Natural killer cell (primary cell): ENCODE measurements around the gene COL4A1. TPM values are rescaled to one million over a fixed set of nuclear protein-coding genes. Genes with fewer than 3 reads are reported as not detected.

Source experiments
- ATAC-seq, 3 donors: fragments of 150-1000 bp in 2 of 3; fragments of 200-7000 bp in 1 of 3; cut with Tn5 transposase; 1 replicate in 1 of 3; 2 replicates in 2 of 3; pipeline ENCODE4 v1.10.0; 2021; ENCODE audit warnings: mild to moderate bottlenecking in 2 of 3, moderate library complexity in 2 of 3
- DNase-seq, 2 donors: peaks; one replicate each; pipeline versions ENCODE4 v3.0.0 to v3.0.0-alpha.2; 2013 to 2021; ENCODE audit warnings: mixed read lengths in 1 of 2
- H3K27ac ChIP-seq: one replicate; pipeline ENCODE4 v1.5.1; 2013; ENCODE audit warnings: mild to moderate bottlenecking, low read length
- H3K27me3 ChIP-seq: one replicate; pipeline ENCODE4 v1.6.1; 2013; ENCODE audit warnings: low read length; ENCODE audit not compliant: control insufficient read depth, insufficient read depth
- H3K36me3 ChIP-seq: one replicate; pipeline ENCODE4 v1.6.1; 2013; ENCODE audit warnings: low read length; ENCODE audit not compliant: control insufficient read depth, insufficient read depth
- H3K4me1 ChIP-seq: one replicate; pipeline ENCODE4 v1.6.1; 2013; ENCODE audit warnings: low read length; ENCODE audit not compliant: control insufficient read depth, insufficient read depth
- H3K4me3 ChIP-seq: one replicate; pipeline ENCODE4 v1.5.1; 2013; ENCODE audit warnings: low read length
- H3K9me3 ChIP-seq: one replicate; pipeline ENCODE4 v1.6.1; 2013; ENCODE audit warnings: low read length; ENCODE audit not compliant: control insufficient read depth, insufficient read depth
- H3K27ac Mint-ChIP-seq, 2 donors: one replicate each; pipeline ENCODE4 v1.8.0; 2022; ENCODE audit warnings: mild to moderate bottlenecking in 2 of 2, mixed read lengths in 2 of 2, moderate library complexity in 1 of 2
- H3K27me3 Mint-ChIP-seq, 2 donors: one replicate each; pipeline ENCODE4 v1.8.0; 2022; ENCODE audit warnings: low read depth in 2 of 2, mixed read lengths in 2 of 2
- H3K36me3 Mint-ChIP-seq: one replicate; pipeline ENCODE4 v1.8.0; 2022; ENCODE audit warnings: mixed read lengths
- H3K4me1 Mint-ChIP-seq, 2 donors: one replicate each; pipeline ENCODE4 v1.8.0; 2022; ENCODE audit warnings: mixed read lengths in 2 of 2
- H3K4me3 Mint-ChIP-seq: one replicate; pipeline ENCODE4 v1.8.0; 2022; ENCODE audit warnings: mild to moderate bottlenecking, moderate library complexity, mixed read lengths
- H3K9me3 Mint-ChIP-seq, 2 donors: one replicate each; pipeline ENCODE4 v1.8.0; 2022; ENCODE audit warnings: mixed read lengths in 2 of 2
- CTCF ChIP-seq: fragments of 200-600 bp; IDR thresholded peaks from one replicate; pipeline ENCODE4 v1.8.0; 2022; ENCODE audit warnings: antibody characterized with exemption
- WGBS: methylation state at CpG from one replicate; pipeline ENCODE4 v1.1.7; 2013; ENCODE audit warnings: missing lambda C conversion rate; ENCODE audit not compliant: insufficient coverage; 5-methylcytosine and 5-hydroxymethylcytosine counted together
- intact Hi-C: fragments of 100-400 bp; cut with micrococcal nuclease; formaldehyde crosslinking; loops from one replicate; pipeline ENCODE4 v1.14.2; 2022
- total RNA-seq, 4 donors: library from RNA; stranded (reverse); fragments of 120-200 nt in 1 of 4; gene quantifications; one replicate each; pipeline versions ENCODE4 v1.2.3 to v1.2.4, GENCODE V29; 2013 to 2022

COL4A1 gene
- total RNA-seq, 3 donors from 2014 or later (not counting 1 experiment from before 2014, with no cell fraction given) = not detected

GRCh38 chr13:110182003-110182402 lies 125.0 kb downstream of the COL4A1 start:
- no peak for TF ChIP-seq CTCF
- Histone ChIP-seq H3K4me1 (no peaks in the 10 kb centered on the region), H3K4me3 (no peak overlapping the region), H3K36me3 (no peaks in the 10 kb centered on the region), H3K9me3 (no peaks in the 10 kb centered on the region), H3K27ac (no peak overlapping the region), H3K27me3 (no peaks in the 10 kb centered on the region)
- ATAC-seq (no peak), DNase-seq (no peak)
- Mint-ChIP-seq H3K27ac (no peak overlapping the region), H3K27me3 (peaks cover 0 to under 1% of the 10 kb centered on the region in 2 donors), H3K4me1 (no peaks in the 10 kb centered on the region), H3K36me3 (no peaks in the 10 kb centered on the region), H3K4me3 (no peak overlapping the region), H3K9me3 (no peaks in the 10 kb centered on the region)
- intact Hi-C loops = no loop called here
- 89% methylated on average over 8 of the region's 11 CpGs for WGBS

- H3K9me3 ChIP-seq = no peaks in the 10 kb centered on the region
- DNase-seq = no peak
- no peaks in the 10 kb centered on the region for H3K36me3 Mint-ChIP-seq
- ATAC-seq = no peak
- intact Hi-C loops = no loop called here
- H3K4me1 ChIP-seq = no peaks in the 10 kb centered on the region
- H3K27ac ChIP-seq = no peak overlapping the region
- no peak overlapping the region for H3K4me3 ChIP-seq
- H3K27me3 ChIP-seq = no peaks in the 10 kb centered on the region
- no peak overlapping the region for H3K4me3 Mint-ChIP-seq
- H3K9me3 Mint-ChIP-seq = no peaks in the 10 kb centered on the region
- no peak for TF ChIP-seq CTCF
- 80% methylated on average over 1 of the region's 1 CpG for WGBS
- no peaks in the 10 kb centered on the region for H3K36me3 ChIP-seq
- H3K27ac Mint-ChIP-seq = no peak overlapping the region
- no peaks in the 10 kb centered on the region for H3K4me1 Mint-ChIP-seq
- H3K27me3 Mint-ChIP-seq = no peaks in the 10 kb centered on the region
Measured at GRCh38 chr13:110179857-110180147, 127.2 kb downstream of the COL4A1 start.

GRCh38 chr13:110179116-110179856 lies 127.7 kb downstream of the COL4A1 start:
- Histone ChIP-seq H3K27me3 (no peaks in the 10 kb centered on the region), H3K27ac (no peak overlapping the region), H3K4me1 (no peaks in the 10 kb centered on the region), H3K36me3 (no peaks in the 10 kb centered on the region), H3K9me3 (no peaks in the 10 kb centered on the region), H3K4me3 (no peak overlapping the region)
- TF ChIP-seq CTCF = no peak
- DNase-seq = no peak
- Mint-ChIP-seq H3K36me3 (no peaks in the 10 kb centered on the region), H3K27me3 (no peaks in the 10 kb centered on the region), H3K4me3 (no peak overlapping the region), H3K9me3 (no peaks in the 10 kb centered on the region), H3K27ac (no peak overlapping the region), H3K4me1 (no peaks in the 10 kb centered on the region)
- intact Hi-C loops = no loop called here
- 89% methylated on average over 15 of the region's 16 CpGs for WGBS
- ATAC-seq = no peak

GRCh38 chr13:110177790-110178189 lies 129.2 kb downstream of the COL4A1 start:
- Mint-ChIP-seq H3K4me3 (no peak overlapping the region), H3K9me3 (no peaks in the 10 kb centered on the region), H3K27ac (no peak overlapping the region), H3K4me1 (no peaks in the 10 kb centered on the region), H3K36me3 (no peaks in the 10 kb centered on the region), H3K27me3 (no peaks in the 10 kb centered on the region)
- H3K27me3 ChIP-seq = no peaks in the 10 kb centered on the region
- intact Hi-C loops = no loop called here
- H3K4me1 ChIP-seq = no peaks in the 10 kb centered on the region
- 94% methylated on average over 8 of the region's 8 CpGs for WGBS
- peaks cover 5% of the 10 kb centered on the region for H3K9me3 ChIP-seq
- no peak for DNase-seq
- TF ChIP-seq CTCF = no peak
- H3K27ac ChIP-seq = no peak overlapping the region
- no peak for ATAC-seq
- H3K4me3 ChIP-seq = no peak overlapping the region
- H3K36me3 ChIP-seq = no peaks in the 10 kb centered on the region
